Stimulated activated CD8-positive, alpha-beta memory T cell treated with anti-CD3 and anti-CD28 coated beads, Interleukin-2, amount 100 ng/mL, for 1 hour (primary cell): ENCODE data around the gene HYI.
"Not testable (repeated sequence)": the region's sequence is repeated elsewhere in the genome, so short reads cannot be mapped to it uniquely, and the experiment has no call there.

Source experiments
- DNase-seq, 2 donors: peaks; one replicate each; pipeline ENCODE4 v3.0.0-alpha.2; 2020; ENCODE audit warnings: low read depth in 2 of 2

HYI gene

GRCh38 chr1:43453442-43454269, at the start of gene HYI:
HYI (minus strand) TSS chr1:43453931; CDS start chr1:43453793, 138 bp downstream.
- DNase-seq = peak; percentile 7 to 34

- DNase-seq = not testable (repeated sequence)
Observed at GRCh38 chr1:43501806-43502205, 48.1 kb upstream of the HYI start.

- no peak for DNase-seq
Observed at GRCh38 chr1:43499898-43500297, 46.2 kb upstream of the HYI start.

- no peak for DNase-seq
Observed at GRCh38 chr1:43495204-43495603, 41.5 kb upstream of the HYI start.

GRCh38 chr1:43493661-43494450, 40.1 kb upstream of the HYI start:
- no peak for DNase-seq

- DNase-seq = no peak
Observed at GRCh38 chr1:43492826-43493225, 39.1 kb upstream of the HYI start.

- no peak for DNase-seq
Observed at GRCh38 chr1:43491061-43491460, 37.3 kb upstream of the HYI start.

GRCh38 chr1:43488165-43488564, 34.4 kb upstream of the HYI start:
- no peak for DNase-seq

- DNase-seq = no peak
Observed at GRCh38 chr1:43484367-43484766, 30.6 kb upstream of the HYI start.

GRCh38 chr1:43482215-43482614, 28.5 kb upstream of the HYI start:
- DNase-seq = no peak

- no peak for DNase-seq
Observed at GRCh38 chr1:43481491-43481890, 27.8 kb upstream of the HYI start.

- DNase-seq = no peak
Observed at GRCh38 chr1:43479414-43479813, 25.7 kb upstream of the HYI start.

- no peak for DNase-seq
Observed at GRCh38 chr1:43477716-43478115, 24.0 kb upstream of the HYI start.

- DNase-seq = not testable (repeated sequence)
Observed at GRCh38 chr1:43475611-43476401, 22.1 kb upstream of the HYI start.

- DNase-seq = no peak
Observed at GRCh38 chr1:43473463-43473862, 19.7 kb upstream of the HYI start.

- not testable (repeated sequence) for DNase-seq
Observed at GRCh38 chr1:43472463-43473151, 18.9 kb upstream of the HYI start.

GRCh38 chr1:43472087-43472462, 18.3 kb upstream of the HYI start:
- DNase-seq = no peak

GRCh38 chr1:43469932-43470331, 16.2 kb upstream of the HYI start:
- DNase-seq = no peak

GRCh38 chr1:43468414-43468813, 14.7 kb upstream of the HYI start:
- DNase-seq = no peak

GRCh38 chr1:43466403-43466802, 12.7 kb upstream of the HYI start:
- no peak for DNase-seq

- no peak for DNase-seq
Observed at GRCh38 chr1:43465505-43466067, 11.9 kb upstream of the HYI start.
